HepG2 (cell line): ENCODE data around the gene GTF2F1. TPM values are rescaled to one million over a fixed set of nuclear protein-coding genes. Genes with fewer than 3 reads are reported as not detected.

ENCODE experiments used
- ATAC-seq: fragments of 200-7000 bp; cut with Tn5 transposase; 3 replicates; pipeline ENCODE4 v1.9.1; 2020; ENCODE audit warnings: mild to moderate bottlenecking, moderate library complexity
- BruUV-seq: library from RNA; stranded (reverse); fragments of 400-500 nt; replicated peaks from 2 replicates; lab custom pipeline; 2021; lab: Mats Ljungman, UMichigan
- CTCF ChIA-PET: fragments of 300-600 bp; formaldehyde crosslinking; extraction: SDS; loops from one replicate; lab custom pipeline; 2021; ENCODE audit warnings: low total read pairs, inconsistent platforms, low intra/inter-chr PET ratio; lab: Yijun Ruan, JAX
- POLR2A ChIA-PET: fragments of 350-600 bp; sonication (Branson Sonifier 250); formaldehyde crosslinking; loops from one replicate; lab custom pipeline; 2020; ENCODE audit warnings: antibody characterized with exemption, inconsistent platforms; lab: Yijun Ruan, JAX
- DNase-seq: peaks from one replicate; pipeline ENCODE4 v3.0.0-alpha.2; 2015; ENCODE audit warnings: low spot score
- FAIRE-seq: peaks from 3 replicates; lab custom pipeline; 2011; peaks lifted over from hg19 to GRCh38; lab: Jason Lieb, UNC
- H2AFZ ChIP-seq: one replicate; pipeline ENCODE4 v1.6.1; 2011; ENCODE audit warnings: low read length, inconsistent platforms
- H3K27ac ChIP-seq: fragments of 300-600 bp; 3 replicates; pipeline ENCODE4 v1.8.0; 2011; ENCODE audit warnings: mixed run types, mild to moderate bottlenecking, mixed read lengths, low read length, inconsistent platforms; ENCODE audit not compliant: insufficient read depth; ENCODE audit errors: extremely low read length
- H3K27me3 ChIP-seq, 2 experiments: fragments of 200-600 bp in 1 of 2; 2 replicates in 1 of 2; 3 replicates in 1 of 2; pipeline versions ENCODE4 v1.6.0 to v1.8.0; 2011; ENCODE audit warnings: low read length in 2 of 2, mild to moderate bottlenecking in 2 of 2, moderate library complexity in 2 of 2, inconsistent platforms in 1 of 2; ENCODE audit not compliant: insufficient read depth in 2 of 2, control insufficient read depth in 1 of 2
- H3K36me3 ChIP-seq, 2 experiments: fragments of 200-600 bp in 1 of 2; replicated peaks in 1 of 2; 2 replicates in 1 of 2; 3 replicates in 1 of 2; pipeline versions ENCODE4 v1.5.1 to v1.8.0; 2011; ENCODE audit warnings: low read length in 2 of 2, inconsistent platforms in 1 of 2; ENCODE audit not compliant: insufficient read depth in 2 of 2, control insufficient read depth in 1 of 2
- H3K4me1 ChIP-seq: 2 replicates; pipeline ENCODE4 v1.5.1; 2012; ENCODE audit warnings: low read length, inconsistent platforms; ENCODE audit not compliant: insufficient read depth
- H3K4me2 ChIP-seq: 2 replicates; pipeline ENCODE4 v1.6.0; 2011; ENCODE audit warnings: low read depth, low read length, inconsistent platforms
- H3K4me3 ChIP-seq, 3 experiments: fragments of 200-600 bp in 1 of 3; sonication (generic), shearing (Covaris generic) in 1 of 3; replicated peaks in 1 of 3; 2 replicates each; pipeline ENCODE4 v1.5.1; 2011 to 2016; ENCODE audit warnings: low read length in 3 of 3, inconsistent platforms in 2 of 3, low read depth in 2 of 3, mild to moderate bottlenecking in 2 of 3, control low read depth in 1 of 3, mixed read lengths in 1 of 3; ENCODE audit not compliant: insufficient read depth in 1 of 3
- H3K79me2 ChIP-seq: one replicate; pipeline ENCODE4 v1.6.1; 2011; ENCODE audit warnings: low read length, inconsistent platforms; ENCODE audit not compliant: insufficient read depth
- H3K9ac ChIP-seq: 2 replicates; pipeline ENCODE4 v1.6.0; 2011; ENCODE audit warnings: mild to moderate bottlenecking, low read depth, low read length, inconsistent platforms; ENCODE audit not compliant: insufficient read depth
- H3K9me3 ChIP-seq: 2 replicates; pipeline ENCODE4 v1.5.1; 2012; ENCODE audit warnings: mild to moderate bottlenecking, low read length
- H4K20me1 ChIP-seq: 2 replicates; pipeline ENCODE4 v1.6.0; 2011; ENCODE audit warnings: inconsistent platforms, mild to moderate bottlenecking, low read length, moderate library complexity; ENCODE audit not compliant: insufficient read depth
- ARNTL ChIP-seq: sonication (generic); formaldehyde crosslinking; IDR thresholded peaks from 2 replicates; pipeline ENCODE4 v1.4.0; 2020; ENCODE audit warnings: mild to moderate bottlenecking, missing genetic modification reagents
- BRD4 ChIP-seq: sonication (generic); formaldehyde crosslinking; IDR thresholded peaks from 2 replicates; pipeline ENCODE4 v1.4.0; 2020; ENCODE audit warnings: missing genetic modification reagents
- FOSL1 ChIP-seq: sonication (generic); formaldehyde crosslinking; IDR thresholded peaks from 2 replicates; pipeline ENCODE4 v1.9.0; 2021; ENCODE audit warnings: missing genetic modification reagents, borderline replicate concordance
- GPN1 ChIP-seq: sonication (generic); formaldehyde crosslinking; IDR thresholded peaks from 2 replicates; pipeline ENCODE4 v1.5.1; 2020; ENCODE audit warnings: missing genetic modification reagents, borderline replicate concordance
- HNRNPL ChIP-seq: fragments of 200-400 bp; formaldehyde crosslinking; IDR thresholded peaks from 2 replicates; pipeline ENCODE4 v1.6.1; 2017; ENCODE audit warnings: mild to moderate bottlenecking, low read depth, low read length
- KMT2A ChIP-seq: sonication (generic); formaldehyde crosslinking; IDR thresholded peaks from 2 replicates; pipeline ENCODE4 v1.4.0; 2020; ENCODE audit warnings: missing genetic modification reagents
- MAZ ChIP-seq, 2 experiments: sonication (generic) in 1 of 2; formaldehyde crosslinking in 1 of 2; IDR thresholded peaks; 2 replicates each; pipeline versions ENCODE4 v1.5.0 to v1.6.1; 2012 to 2020; ENCODE audit warnings: low read depth in 2 of 2, mild to moderate bottlenecking in 2 of 2, borderline replicate concordance in 1 of 2, improper control_type of control experiment in 1 of 2, low read length in 1 of 2, missing genetic modification reagents in 1 of 2, moderate library complexity in 1 of 2
- MED1 ChIP-seq: sonication (generic); formaldehyde crosslinking; IDR thresholded peaks from 2 replicates; pipeline ENCODE4 v1.4.0; 2020; ENCODE audit warnings: missing genetic modification reagents
- MED8 ChIP-seq: sonication (generic); formaldehyde crosslinking; IDR thresholded peaks from 2 replicates; pipeline ENCODE4 v1.8.1; 2023; ENCODE audit warnings: mild to moderate bottlenecking, missing genetic modification reagents; ENCODE audit not compliant: insufficient replicate concordance
- MXD4 ChIP-seq: IDR thresholded peaks from 2 replicates; pipeline ENCODE4 v1.6.1; 2016; ENCODE audit warnings: mild to moderate bottlenecking, missing biosample characterization, missing genetic modification reagents
- SIN3A ChIP-seq: IDR thresholded peaks from 2 replicates; pipeline ENCODE4 v1.6.1; 2011; ENCODE audit warnings: low read depth, mild to moderate bottlenecking, control low read depth, low read length, borderline replicate concordance
- UBTF ChIP-seq: sonication (generic); formaldehyde crosslinking; IDR thresholded peaks from 2 replicates; pipeline ENCODE4 v1.4.0; 2020; ENCODE audit warnings: mild to moderate bottlenecking, missing genetic modification reagents
- ZFP90 ChIP-seq: sonication (generic); formaldehyde crosslinking; IDR thresholded peaks from 2 replicates; pipeline ENCODE4 v1.8.0; 2022; ENCODE audit warnings: missing genetic modification reagents, mild to moderate bottlenecking, inconsistent platforms, borderline replicate concordance
- ZNF253 ChIP-seq: sonication (generic); formaldehyde crosslinking; IDR thresholded peaks from 2 replicates; pipeline ENCODE4 v1.8.0; 2022; ENCODE audit warnings: mild to moderate bottlenecking, missing genetic modification reagents, borderline replicate concordance
- ZNF383 ChIP-seq: sonication (generic); formaldehyde crosslinking; IDR thresholded peaks from 2 replicates; pipeline ENCODE4 v1.4.0; 2020; ENCODE audit warnings: missing genetic modification reagents, mild to moderate bottlenecking, borderline replicate concordance
- ZNF430 ChIP-seq: sonication (generic); formaldehyde crosslinking; IDR thresholded peaks from 2 replicates; pipeline ENCODE4 v1.9.0; 2021; ENCODE audit warnings: mild to moderate bottlenecking, missing genetic modification reagents
- WGBS: methylation state at CpG from one replicate; pipeline ENCODE4 v1.1.6; 2017; ENCODE audit warnings: low lambda C conversion rate; 5-methylcytosine and 5-hydroxymethylcytosine counted together
- in situ Hi-C: cut with HindIII; loops from 2 replicates; pipeline ENCODE4 v1.10.0; 2017; ENCODE audit warnings: low pct_unique_long_range_greater_than_20kb; ENCODE audit not compliant: extremely low pct_ligation_motif_present
- intact Hi-C: fragments of 100-400 bp; cut with micrococcal nuclease; formaldehyde crosslinking; loops from one replicate; pipeline ENCODE4 v1.10.0; 2022; ENCODE audit not compliant: unreplicated experiment
- polyA plus RNA-seq, 8 experiments: library from polyadenylated mRNA; depleted of rRNA in 3 of 8; stranded (reverse) in 7 of 8; unstranded in 1 of 8; fragments of >200 nt; fragmentation: Illumina TruSeq in 4 of 8; extraction: Trizol in 4 of 8; gene quantifications; 2 replicates each; pipeline versions ENCODE4 v1.2.1 to v1.2.3, GENCODE V29; 2011 to 2016; ENCODE audit warnings: low read depth in 4 of 8, missing spikeins in 1 of 8, mixed read lengths in 1 of 8; ENCODE audit not compliant: insufficient read depth in 1 of 8
- total RNA-seq, 5 experiments: library from RNA; depleted of rRNA; stranded (reverse); fragments of >200 nt; fragmentation: Illumina TruSeq; extraction: Trizol; gene quantifications; 2 replicates each; pipeline ENCODE4 v1.2.3, GENCODE V29; 2016; ENCODE audit warnings: low read depth in 1 of 5
- TF ChIP-seq, protein P1 (sequence below): sonication (generic); formaldehyde crosslinking; IDR thresholded peaks from 2 replicates; pipeline ENCODE4 v1.5.1; 2020; ENCODE audit warnings: missing genetic modification reagents, mild to moderate bottlenecking, borderline replicate concordance

Gene GTF2F1
- total and polyA plus RNA-seq, 2 of the 13 experiments (the other 11 are each of a cell fraction or from before 2014, with no cell fraction given), result 27.8 to 34.1 TPM

DNA sequence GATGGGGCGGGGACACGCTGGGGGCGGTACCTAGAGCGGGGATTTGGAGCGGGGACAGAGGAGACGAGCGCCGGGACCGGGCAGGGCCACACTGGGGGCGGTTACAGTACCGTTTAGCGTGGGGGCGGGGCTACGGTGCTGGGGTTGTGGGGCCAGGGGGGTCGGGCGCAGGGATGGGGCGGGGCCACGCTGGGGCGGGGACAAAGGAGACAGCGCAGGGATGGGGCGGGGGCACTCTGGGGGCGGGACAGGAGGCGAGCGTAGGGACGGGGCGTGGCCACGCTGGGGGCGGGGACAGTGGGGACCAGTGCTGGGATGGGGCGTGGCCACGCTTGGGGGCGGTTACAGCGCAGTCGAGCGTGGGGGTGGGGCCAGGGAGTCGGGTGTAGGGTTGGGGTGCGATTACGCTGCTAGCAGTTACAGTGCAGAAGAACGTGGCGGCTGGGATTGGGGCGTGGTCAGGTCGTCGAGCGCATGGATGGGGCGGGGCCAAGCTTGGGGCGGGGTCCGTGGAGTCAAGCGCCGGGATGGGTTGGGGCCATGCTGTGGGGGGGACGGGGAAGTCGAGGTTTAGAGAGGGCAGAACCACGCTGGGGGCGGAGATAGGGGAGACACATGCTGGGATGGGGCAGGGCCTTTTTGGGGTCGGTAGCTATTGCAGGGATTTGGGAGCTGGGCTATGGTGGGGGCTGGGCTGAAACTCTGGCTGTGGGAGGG lies 19.7 kb downstream of the GTF2F1 start (continued):
- peak; percentile 55; the same call in 1 of the 2 replicates for TF ChIP-seq SIN3A
- no peak for TF ChIP-seq KMT2A (CRISPR knock-in tag)
- TF ChIP-seq FOSL1 (CRISPR knock-in tag), result no peak
- no peak for TF ChIP-seq MED8 (CRISPR knock-in tag)
- TF ChIP-seq MAZ (IDR thresholded peaks at IDR 0.05; ENCODE audit: borderline replicate concordance, low read depth, low read length), result peak; percentile 45; the same call in 1 of the 2 replicates
- TF ChIP-seq MAZ (CRISPR knock-in tag; IDR thresholded peaks at IDR 0.05; ENCODE audit: low read depth), result peak; percentile 13; the same call in 1 of the 2 replicates
- no peak for TF ChIP-seq ZNF430 (CRISPR knock-in tag)
- TF ChIP-seq BRD4 (CRISPR knock-in tag), result no peak
- TF ChIP-seq MED1 (CRISPR knock-in tag), result no peak
- no peak for TF ChIP-seq ZNF383 (CRISPR knock-in tag)

GRCh38 chr19:6372594-6373095 lies 20.3 kb downstream of the GTF2F1 start, which contains the start of gene ALKBH7:
Gene ALKBH7, plus strand, starts transcription at chr19:6372794. Its CDS starts 27 bp downstream, at chr19:6372821.
- Histone ChIP-seq H3K4me1 (peaks cover 14% of the 10 kb centered on the region), H3K79me2 (no peaks in the 10 kb centered on the region), H3K36me3 (peaks cover 8 to 16% of the 10 kb centered on the region in 2 experiments; a peak in 4 of 5 replicates), H3K4me3 (peak within 1 kb of the TSS; percentile 88 to 98 (median 89)), H3K27me3 (no peaks in the 10 kb centered on the region), H3K9ac (peak within 1 kb of the TSS; percentile 98), H2AFZ (no peak within 1 kb of the TSS), H3K27ac (peak within 1 kb of the TSS; percentile 100), H4K20me1 (no peaks in the 10 kb centered on the region), H3K9me3 (no peaks in the 10 kb centered on the region), H3K4me2 (peak within 1 kb of the TSS; percentile 76)
- BruUV-seq, result no TSS peak
- ChIA-PET POLR2A (interaction anchor here (0.5 to 4.3 kb wide), 18 partner anchors 11 to 697 kb away, joined by 3 to 80 read pairs (median 4); partner anchors contain the start of genes CLPP, GTF2F1, KHSRP and SLC25A23), CTCF (no interaction called here)
- peak; percentile 99 for DNase-seq
- WGBS, result 5% methylated on average over 4 of the region's 47 CpGs
- ATAC-seq, result peak; percentile 91
- in situ Hi-C loops (no loop called here), intact Hi-C loops (no loop called here)
- peak; percentile 96 for FAIRE-seq
- TF ChIP-seq, protein P1, sequence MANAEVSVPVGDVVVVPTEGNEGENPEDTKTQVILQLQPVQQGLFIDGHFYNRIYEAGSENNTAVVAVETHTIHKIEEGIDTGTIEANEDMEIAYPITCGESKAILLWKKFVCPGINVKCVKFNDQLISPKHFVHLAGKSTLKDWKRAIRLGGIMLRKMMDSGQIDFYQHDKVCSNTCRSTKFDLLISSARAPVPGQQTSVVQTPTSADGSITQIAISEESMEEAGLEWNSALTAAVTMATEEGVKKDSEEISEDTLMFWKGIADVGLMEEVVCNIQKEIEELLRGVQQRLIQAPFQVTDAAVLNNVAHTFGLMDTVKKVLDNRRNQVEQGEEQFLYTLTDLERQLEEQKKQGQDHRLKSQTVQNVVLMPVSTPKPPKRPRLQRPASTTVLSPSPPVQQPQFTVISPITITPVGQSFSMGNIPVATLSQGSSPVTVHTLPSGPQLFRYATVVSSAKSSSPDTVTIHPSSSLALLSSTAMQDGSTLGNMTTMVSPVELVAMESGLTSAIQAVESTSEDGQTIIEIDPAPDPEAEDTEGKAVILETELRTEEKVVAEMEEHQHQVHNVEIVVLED (CRISPR knock-in tag), result peak; percentile 76
- TF ChIP-seq ZNF253 (CRISPR knock-in tag) (peak; percentile 89; the same call in 1 of the 2 replicates), HNRNPL (0 out of 2 replicates have a peak, but pooled peaks have one; percentile 51), ARNTL (no peak; the same call in 1 of the 2 replicates), ZFP90 (peak; percentile 48; the same call in 1 of the 2 replicates), MXD4 (CRISPR knock-in tag) (peak; percentile 32; the same call in 1 of the 2 replicates), GPN1 (CRISPR knock-in tag) (peak; percentile 45; the same call in 1 of the 2 replicates), UBTF (CRISPR knock-in tag) (peak; percentile 80)
